HEK293 (cell line): ENCODE data around the gene NEMP1.
A peak's percentile ranks its signal among the peaks of the same experiment; 100 is the strongest.

Experiments
- ATF2 ChIP-seq: fragments of 450-650 bp; formaldehyde crosslinking; IDR thresholded peaks from 2 replicates; pipeline ENCODE4 v1.5.1; 2016; ENCODE audit warnings: missing biosample characterization, missing genetic modification characterization, low read depth
- CTCF ChIP-seq: fragments of 450-650 bp; formaldehyde crosslinking; IDR thresholded peaks from 2 replicates; pipeline ENCODE4 v1.5.1; 2016; ENCODE audit warnings: missing biosample characterization, missing genetic modification characterization
- REST ChIP-seq: fragments of 450-650 bp; formaldehyde crosslinking; IDR thresholded peaks from 2 replicates; pipeline ENCODE4 v1.5.1; 2016; ENCODE audit warnings: missing biosample characterization, missing genetic modification characterization
- ZNF335 ChIP-seq: fragments of 450-650 bp; formaldehyde crosslinking; conservative IDR thresholded peaks from 2 replicates; pipeline ENCODE4 v1.5.1; 2016; ENCODE audit warnings: missing biosample characterization, missing genetic modification characterization
- ZNF449 ChIP-seq: fragments of 450-650 bp; formaldehyde crosslinking; IDR thresholded peaks from 2 replicates; pipeline ENCODE4 v1.5.1; 2017; ENCODE audit warnings: missing biosample characterization, mild to moderate bottlenecking, missing genetic modification characterization, moderate library complexity
- ZNF488 ChIP-seq: fragments of 450-650 bp; formaldehyde crosslinking; IDR thresholded peaks from 2 replicates; pipeline ENCODE4 v1.5.1; 2016; ENCODE audit warnings: missing biosample characterization, missing genetic modification characterization
- TF ChIP-seq, protein P1 (sequence below): fragments of 450-650 bp; formaldehyde crosslinking; IDR thresholded peaks from 2 replicates; pipeline ENCODE4 v1.5.1; 2016; ENCODE audit warnings: missing biosample characterization, missing genetic modification characterization

- TF ChIP-seq, protein P1, sequence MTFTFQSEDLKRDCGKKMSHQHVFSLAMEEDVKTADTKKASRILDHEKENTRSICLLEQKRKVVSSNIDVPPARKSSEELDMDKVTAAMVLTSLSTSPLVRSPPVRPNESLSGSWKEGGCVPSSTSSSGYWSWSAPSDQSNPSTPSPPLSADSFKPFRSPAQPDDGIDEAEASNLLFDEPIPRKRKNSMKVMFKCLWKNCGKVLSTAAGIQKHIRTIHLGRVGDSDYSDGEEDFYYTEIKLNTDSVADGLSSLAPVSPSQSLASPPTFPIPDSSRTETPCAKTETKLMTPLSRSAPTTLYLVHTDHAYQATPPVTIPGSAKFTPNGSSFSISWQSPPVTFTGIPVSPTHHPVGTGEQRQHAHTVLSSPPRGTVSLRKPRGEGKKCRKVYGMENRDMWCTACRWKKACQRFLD (tag by site-specific recombination): no peak
- TF ChIP-seq ZNF488 (tag by site-specific recombination) (no peak), ZNF335 (tag by site-specific recombination) (no peak; the same call in none of the 2 replicates), CTCF (tag by site-specific recombination) (peak; percentile 40; the same call in 1 of the 2 replicates), REST (tag by site-specific recombination) (no peak), ZNF449 (tag by site-specific recombination) (no peak), ATF2 (tag by site-specific recombination) (no peak)
Observed at GRCh38 chr12:57005980-57006808, 72.4 kb downstream of the NEMP1 start, which contains the start of gene ZBTB39.
